Duodenal mucosa (tissue), 2 donors: ENCODE results near the gene PRKAG1.
A peak's percentile ranks its signal among the peaks of the same experiment; 100 is the strongest.

Experiments
- H3K27ac ChIP-seq: one replicate; pipeline ENCODE4 v1.7.0; 2013; ENCODE audit warnings: low read depth, low read length
- H3K27me3 ChIP-seq, 2 donors: one replicate each; pipeline ENCODE4 v1.7.0; 2013; ENCODE audit warnings: low read length in 2 of 2, control low read depth in 1 of 2; ENCODE audit not compliant: insufficient read depth in 2 of 2, control insufficient read depth in 1 of 2
- H3K36me3 ChIP-seq, 2 donors: one replicate each; pipeline ENCODE4 v1.7.0; 2013; ENCODE audit warnings: low read length in 2 of 2, control low read depth in 1 of 2; ENCODE audit not compliant: insufficient read depth in 2 of 2, control insufficient read depth in 1 of 2
- H3K4me1 ChIP-seq, 2 donors: one replicate each; pipeline ENCODE4 v1.7.0; 2013; ENCODE audit warnings: low read length in 2 of 2, control low read depth in 1 of 2; ENCODE audit not compliant: insufficient read depth in 2 of 2, control insufficient read depth in 1 of 2
- H3K4me3 ChIP-seq, 2 donors: one replicate each; pipeline ENCODE4 v1.7.0; 2013; ENCODE audit warnings: low read length in 2 of 2, low read depth in 1 of 2
- H3K9ac ChIP-seq, 2 donors: one replicate each; pipeline ENCODE4 v1.7.0; 2013; ENCODE audit warnings: low read length in 2 of 2, low read depth in 1 of 2
- H3K9me3 ChIP-seq, 2 donors: one replicate each; pipeline ENCODE4 v1.7.0; 2013; ENCODE audit warnings: low read length in 2 of 2, control low read depth in 1 of 2; ENCODE audit not compliant: control insufficient read depth in 1 of 2

The PRKAG1 gene

GRCh38 chr12:48966177-48966895 lies 52.2 kb downstream of the PRKAG1 start:
- Histone ChIP-seq H3K9me3 (no peaks in the 10 kb centered on the region), H3K27me3 (peaks cover 22 to 36% of the 10 kb centered on the region in 2 donors), H3K4me1 (peaks cover 20 to 21% of the 10 kb centered on the region in 2 donors), H3K4me3 (no peak overlapping the region), H3K36me3 (no peaks in the 10 kb centered on the region), H3K9ac (no peak overlapping the region), H3K27ac (no peak overlapping the region)

GRCh38 chr12:48965298-48965838 lies 53.2 kb downstream of the PRKAG1 start:
- no peak overlapping the region for H3K9ac ChIP-seq
- peaks cover 11% of the 10 kb centered on the region in 2 donors for H3K4me1 ChIP-seq
- H3K4me3 ChIP-seq, result no peak overlapping the region
- H3K27ac ChIP-seq, result no peak overlapping the region
- H3K36me3 ChIP-seq, result no peaks in the 10 kb centered on the region
- no peaks in the 10 kb centered on the region for H3K9me3 ChIP-seq
- H3K27me3 ChIP-seq, result peaks cover 13 to 26% of the 10 kb centered on the region in 2 donors

- Histone ChIP-seq H3K4me3 (no peak overlapping the region), H3K27me3 (peaks cover 0 to 5% of the 10 kb centered on the region in 2 donors), H3K36me3 (no peaks in the 10 kb centered on the region), H3K27ac (no peak overlapping the region), H3K9ac (no peak overlapping the region), H3K9me3 (no peaks in the 10 kb centered on the region), H3K4me1 (peaks cover 6 to 8% of the 10 kb centered on the region in 2 donors)
These were observed 56.8 kb downstream of the PRKAG1 start for GRCh38 chr12:48961801-48962200.

GRCh38 chr12:48961331-48961730 lies 57.2 kb downstream of the PRKAG1 start:
- Histone ChIP-seq H3K27me3 (peaks cover 0 to 5% of the 10 kb centered on the region in 2 donors), H3K9ac (no peak overlapping the region), H3K9me3 (no peaks in the 10 kb centered on the region), H3K4me3 (no peak overlapping the region), H3K36me3 (no peaks in the 10 kb centered on the region), H3K4me1 (peaks cover 8 to 12% of the 10 kb centered on the region in 2 donors), H3K27ac (no peak overlapping the region)

- peaks cover 0 to 2% of the 10 kb centered on the region in 2 donors for H3K27me3 ChIP-seq
- H3K27ac ChIP-seq, result no peak overlapping the region
- no peak overlapping the region for H3K9ac ChIP-seq
- H3K4me1 ChIP-seq, result peaks cover 13 to 17% of the 10 kb centered on the region in 2 donors
- H3K9me3 ChIP-seq, result no peaks in the 10 kb centered on the region
- H3K4me3 ChIP-seq, result no peak overlapping the region
- H3K36me3 ChIP-seq, result no peaks in the 10 kb centered on the region
These were observed 57.7 kb downstream of the PRKAG1 start for GRCh38 chr12:48960834-48961233.

- Histone ChIP-seq H3K9me3 (no peaks in the 10 kb centered on the region), H3K27ac (no peak overlapping the region), H3K27me3 (no peaks in the 10 kb centered on the region), H3K4me1 (peaks cover 21% of the 10 kb centered on the region in 2 donors), H3K36me3 (no peaks in the 10 kb centered on the region), H3K4me3 (peak overlapping the region; percentile 95 to 98), H3K9ac (peak overlapping the region in 1 of 2 donors; percentile 50)
These were observed 60.6 kb downstream of the PRKAG1 start for GRCh38 chr12:48958049-48958388.

- no peaks in the 10 kb centered on the region for H3K27me3 ChIP-seq
- H3K27ac ChIP-seq, result peak within 1 kb of the TSS; percentile 76
- H3K36me3 ChIP-seq, result peaks cover 0 to 6% of the 10 kb centered on the region in 2 donors
- no peaks in the 10 kb centered on the region for H3K9me3 ChIP-seq
- peaks cover 21% of the 10 kb centered on the region in 2 donors for H3K4me1 ChIP-seq
- H3K4me3 ChIP-seq, result peak within 1 kb of the TSS; percentile 95 to 98
- H3K9ac ChIP-seq, result peak within 1 kb of the TSS; percentile 78 to 88
These were observed 61.2 kb downstream of the PRKAG1 start, which contains the start of gene ARF3 for GRCh38 chr12:48957141-48958048. ARF3 (minus strand) TSS chr12:48957487; CDS start chr12:48941095, 16,392 bp downstream.

- no peaks in the 10 kb centered on the region for H3K9me3 ChIP-seq
- peak overlapping the region; percentile 76 for H3K27ac ChIP-seq
- no peaks in the 10 kb centered on the region for H3K27me3 ChIP-seq
- H3K4me1 ChIP-seq, result peaks cover 21% of the 10 kb centered on the region in 2 donors
- peaks cover 2 to 7% of the 10 kb centered on the region in 2 donors for H3K36me3 ChIP-seq
- H3K9ac ChIP-seq, result peak overlapping the region; percentile 78 to 88
- H3K4me3 ChIP-seq, result peak overlapping the region; percentile 95 to 98
These were observed 62.1 kb downstream of the PRKAG1 start for GRCh38 chr12:48956279-48957140.

GRCh38 chr12:48954841-48955501 lies 63.6 kb downstream of the PRKAG1 start:
- no peak overlapping the region for H3K9ac ChIP-seq
- H3K9me3 ChIP-seq, result no peaks in the 10 kb centered on the region
- no peaks in the 10 kb centered on the region for H3K27me3 ChIP-seq
- no peak overlapping the region for H3K4me3 ChIP-seq
- peaks cover 2 to 7% of the 10 kb centered on the region in 2 donors for H3K36me3 ChIP-seq
- peaks cover 21% of the 10 kb centered on the region in 2 donors for H3K4me1 ChIP-seq
- H3K27ac ChIP-seq, result no peak overlapping the region
